ENCODE results near the gene PDIA5.

DNA sequence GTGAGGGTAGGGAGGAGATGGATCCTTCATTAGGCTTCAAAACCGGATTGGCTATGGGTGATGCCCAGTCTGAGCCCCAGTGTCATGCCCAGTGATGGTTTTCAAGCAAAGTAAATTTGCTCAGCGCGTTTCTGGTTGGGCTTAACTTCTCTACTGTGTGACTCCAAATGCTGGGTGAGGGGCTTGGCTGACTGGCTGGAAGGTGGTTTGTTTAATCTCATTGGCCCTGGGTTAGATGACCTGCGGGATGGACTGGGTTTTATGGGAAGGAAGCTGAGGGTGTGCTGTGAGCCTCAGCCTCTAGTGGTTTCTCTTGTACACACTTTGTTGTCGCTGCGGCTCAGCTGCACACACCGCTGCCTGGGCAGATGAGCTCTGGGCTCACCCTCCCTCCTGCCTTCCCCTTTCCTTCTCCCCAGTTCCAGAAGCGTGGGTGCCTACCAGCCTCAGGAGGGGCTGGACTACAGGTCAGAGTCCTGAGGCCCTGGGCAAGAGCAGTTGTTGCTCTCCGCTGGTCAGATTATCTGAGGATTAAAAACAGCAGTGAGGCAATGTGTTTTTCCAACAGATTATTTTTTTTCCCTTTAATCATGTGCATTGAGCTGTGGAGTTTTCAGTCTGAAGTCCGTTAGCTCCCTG lies 18.6 kb downstream of the PDIA5 start:
- TF ChIP-seq, protein P1, sequence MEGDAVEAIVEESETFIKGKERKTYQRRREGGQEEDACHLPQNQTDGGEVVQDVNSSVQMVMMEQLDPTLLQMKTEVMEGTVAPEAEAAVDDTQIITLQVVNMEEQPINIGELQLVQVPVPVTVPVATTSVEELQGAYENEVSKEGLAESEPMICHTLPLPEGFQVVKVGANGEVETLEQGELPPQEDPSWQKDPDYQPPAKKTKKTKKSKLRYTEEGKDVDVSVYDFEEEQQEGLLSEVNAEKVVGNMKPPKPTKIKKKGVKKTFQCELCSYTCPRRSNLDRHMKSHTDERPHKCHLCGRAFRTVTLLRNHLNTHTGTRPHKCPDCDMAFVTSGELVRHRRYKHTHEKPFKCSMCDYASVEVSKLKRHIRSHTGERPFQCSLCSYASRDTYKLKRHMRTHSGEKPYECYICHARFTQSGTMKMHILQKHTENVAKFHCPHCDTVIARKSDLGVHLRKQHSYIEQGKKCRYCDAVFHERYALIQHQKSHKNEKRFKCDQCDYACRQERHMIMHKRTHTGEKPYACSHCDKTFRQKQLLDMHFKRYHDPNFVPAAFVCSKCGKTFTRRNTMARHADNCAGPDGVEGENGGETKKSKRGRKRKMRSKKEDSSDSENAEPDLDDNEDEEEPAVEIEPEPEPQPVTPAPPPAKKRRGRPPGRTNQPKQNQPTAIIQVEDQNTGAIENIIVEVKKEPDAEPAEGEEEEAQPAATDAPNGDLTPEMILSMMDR (IDR thresholded peaks at IDR 0.05) = no peak
- TF ChIP-seq POLR2A (IDR thresholded peaks at IDR 0.05) = no peak
